Stimulated activated CD8-positive, alpha-beta memory T cell treated with anti-CD3 and anti-CD28 coated beads, Interleukin-15, amount 100 ng/mL, for 24 hours (primary cell): ENCODE data around the gene RNF220.
A peak's percentile ranks its signal among the peaks of the same experiment; 100 is the strongest.

Experiments used
- DNase-seq: peaks from one replicate; pipeline ENCODE4 v3.0.0-alpha.2; 2020; ENCODE audit warnings: low read depth

RNF220 gene

DNA sequence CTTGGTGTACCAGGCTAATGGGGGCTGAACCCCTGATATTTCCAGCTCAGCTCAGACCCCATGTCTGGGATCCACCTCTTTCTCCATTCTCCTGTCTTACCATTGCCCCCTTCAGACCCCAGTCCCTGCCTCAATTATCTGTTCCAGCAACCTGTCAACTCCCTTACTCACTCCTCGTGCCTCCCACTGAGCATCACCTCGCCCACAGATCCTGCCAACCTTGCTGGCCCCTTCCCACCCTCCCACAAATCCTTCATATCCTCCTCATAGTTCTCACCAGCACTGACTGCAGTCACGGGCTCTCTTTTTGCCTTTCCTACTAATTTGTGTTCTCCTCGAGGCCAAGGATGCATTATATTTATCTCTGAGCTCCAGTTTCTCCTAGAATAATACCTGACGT is 206.4 kb downstream of the RNF220 start:
- no peak for DNase-seq

DNA sequence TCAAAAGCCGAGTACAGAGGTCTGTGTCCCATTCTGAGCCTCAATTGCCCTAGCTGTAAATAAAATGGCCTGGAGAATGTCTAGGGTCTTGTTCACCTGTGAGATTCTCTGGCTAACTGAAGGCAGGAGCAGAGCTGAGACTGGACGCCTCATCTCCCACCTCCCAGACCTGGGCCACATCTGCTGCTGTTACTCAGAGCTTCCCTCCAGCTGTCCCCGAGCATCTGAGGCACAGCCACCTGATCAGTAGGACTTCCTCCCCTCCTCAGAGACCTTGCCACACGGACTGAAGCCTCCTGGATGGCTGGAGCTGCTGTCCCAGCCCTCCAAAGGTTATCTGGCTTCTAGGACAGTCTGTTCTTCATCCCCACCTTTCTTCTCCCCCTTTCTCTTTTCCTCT is 206.8 kb downstream of the RNF220 start:
- DNase-seq = no peak

DNA sequence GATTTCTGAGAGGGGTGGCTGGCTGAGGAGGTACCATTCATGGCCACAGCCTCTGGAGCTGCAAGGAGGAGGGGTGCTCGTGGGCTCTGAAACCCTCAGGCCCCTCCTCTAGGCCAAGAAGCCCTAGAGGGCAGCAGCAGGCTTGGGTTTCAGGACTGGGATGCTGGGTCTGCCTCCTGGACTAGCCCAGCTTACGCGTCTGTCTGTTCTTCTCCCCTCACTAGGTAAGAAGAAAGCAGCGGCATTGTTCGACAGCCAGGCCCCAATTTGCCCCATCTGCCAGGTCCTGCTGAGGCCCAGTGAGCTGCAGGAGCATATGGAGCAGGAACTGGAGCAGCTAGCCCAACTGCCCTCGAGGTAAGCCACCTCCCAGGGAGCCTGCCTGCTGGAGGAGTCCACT is 208.9 kb downstream of the RNF220 start:
- DNase-seq = no peak

DNA sequence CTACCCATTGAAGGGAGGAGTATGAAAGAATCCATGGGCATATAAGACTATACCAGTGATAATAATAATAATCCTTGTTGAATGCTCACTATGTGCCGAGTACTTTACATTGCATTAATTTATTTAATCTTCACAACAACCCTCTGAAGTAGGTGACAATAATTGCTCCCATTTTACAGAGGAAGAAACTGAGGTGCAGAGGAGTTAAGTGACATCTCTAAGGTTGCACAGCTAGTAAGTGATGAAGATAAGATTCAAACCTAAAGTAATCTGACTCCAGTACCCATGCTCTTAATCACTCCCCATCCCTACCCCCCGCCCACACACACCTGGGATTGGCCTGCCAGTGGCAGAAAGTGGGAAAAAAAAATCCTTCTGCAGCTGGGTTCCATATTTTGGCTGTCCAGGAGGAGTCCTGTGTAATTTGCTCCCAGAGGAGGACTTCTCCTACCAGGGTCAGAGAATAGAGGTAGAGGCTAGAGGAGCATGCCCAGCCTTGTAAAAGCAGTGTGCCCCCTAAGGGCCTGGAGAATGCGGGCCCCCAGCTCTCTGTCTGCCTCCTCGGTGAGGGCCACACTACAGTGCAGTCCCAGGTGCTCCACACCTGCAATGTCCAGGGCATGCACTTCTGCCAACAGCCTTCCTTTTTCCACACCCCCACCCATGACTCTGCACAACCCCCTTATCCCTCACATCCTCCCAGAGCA is 211.4 kb downstream of the RNF220 start:
- no peak for DNase-seq

DNA sequence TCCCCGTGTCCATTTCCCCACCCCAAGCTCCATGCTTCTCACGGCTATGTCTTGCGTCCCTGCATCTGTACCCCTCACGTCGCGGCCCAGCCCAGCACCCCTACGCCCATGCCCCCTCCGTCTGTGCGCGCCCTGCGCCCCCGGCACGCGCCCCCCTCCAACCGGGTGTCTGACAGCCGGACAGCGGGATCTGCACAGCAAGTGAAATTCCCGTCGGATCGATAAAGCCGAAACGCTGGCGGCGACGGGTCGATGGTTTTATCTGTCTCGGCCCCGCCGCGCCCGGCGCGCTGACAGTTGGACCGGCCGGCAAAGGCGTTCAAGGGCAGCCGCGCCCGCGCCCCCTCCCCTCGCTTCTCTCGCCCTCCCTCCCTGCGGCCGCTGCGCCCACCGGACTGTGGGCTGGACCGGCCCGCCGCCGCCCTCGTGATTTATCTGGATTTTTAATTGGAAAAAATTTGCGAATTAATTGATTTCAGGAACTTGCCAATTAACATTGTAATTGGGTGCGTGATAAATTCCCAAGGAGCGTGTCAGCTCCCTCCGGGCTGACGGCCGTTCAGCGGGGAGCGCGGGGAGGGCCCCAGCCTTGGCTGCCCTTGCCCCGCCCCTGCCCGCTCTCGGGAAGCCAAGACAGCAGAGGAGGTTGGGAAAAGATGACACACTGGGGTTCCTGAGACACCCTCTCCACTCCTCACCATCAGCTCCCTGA is 212.1 kb downstream of the RNF220 start:
- no peak for DNase-seq

DNA sequence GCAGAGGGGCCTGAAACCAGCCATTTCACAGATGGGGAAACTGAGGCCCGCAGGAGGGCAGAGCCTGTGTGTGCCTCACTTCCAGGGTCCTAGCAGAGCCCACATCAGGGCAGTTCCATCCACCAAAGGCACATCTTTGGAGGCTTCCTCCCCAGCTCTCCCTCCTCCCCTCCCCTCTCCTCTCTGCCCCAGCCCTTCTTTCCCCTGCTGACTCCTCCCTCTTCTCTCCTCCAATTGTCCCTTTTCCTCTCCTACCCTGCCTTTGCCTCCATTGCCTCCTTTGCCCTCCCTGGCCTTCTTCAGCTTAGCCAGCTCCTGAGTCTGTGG is 212.6 kb downstream of the RNF220 start:
- DNase-seq = no peak

DNA sequence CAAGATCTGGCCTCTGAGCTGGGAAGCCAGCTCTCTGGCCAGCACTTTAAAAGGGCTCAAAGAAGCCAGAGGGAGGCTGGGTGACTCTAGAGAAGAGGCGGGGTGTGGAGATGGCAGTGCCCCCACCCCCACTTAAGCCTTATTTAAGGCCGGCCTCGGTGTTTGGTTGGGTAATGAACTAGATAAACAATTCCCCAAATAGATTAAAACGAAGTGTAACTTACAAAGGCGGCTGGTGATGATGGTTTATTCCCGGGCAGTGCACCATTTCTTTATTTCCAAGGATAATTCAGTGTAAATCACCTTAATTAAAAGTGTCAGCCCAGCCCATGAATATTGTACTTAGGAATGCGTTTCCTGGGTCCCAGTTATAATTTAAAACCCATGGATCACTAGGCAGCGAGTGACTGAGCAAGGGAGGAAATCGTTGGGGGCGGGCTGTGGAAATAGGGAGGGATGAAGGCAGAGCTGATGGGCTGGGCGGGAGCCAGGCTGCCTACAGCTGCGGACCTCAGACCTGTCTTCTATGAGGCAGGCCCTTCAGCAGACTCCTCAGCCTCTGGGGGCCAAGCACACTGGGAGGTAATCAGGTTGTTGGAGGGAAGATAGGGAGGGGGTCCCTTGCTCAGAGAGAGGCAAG is 214.3 kb downstream of the RNF220 start:
- DNase-seq = no peak

DNA sequence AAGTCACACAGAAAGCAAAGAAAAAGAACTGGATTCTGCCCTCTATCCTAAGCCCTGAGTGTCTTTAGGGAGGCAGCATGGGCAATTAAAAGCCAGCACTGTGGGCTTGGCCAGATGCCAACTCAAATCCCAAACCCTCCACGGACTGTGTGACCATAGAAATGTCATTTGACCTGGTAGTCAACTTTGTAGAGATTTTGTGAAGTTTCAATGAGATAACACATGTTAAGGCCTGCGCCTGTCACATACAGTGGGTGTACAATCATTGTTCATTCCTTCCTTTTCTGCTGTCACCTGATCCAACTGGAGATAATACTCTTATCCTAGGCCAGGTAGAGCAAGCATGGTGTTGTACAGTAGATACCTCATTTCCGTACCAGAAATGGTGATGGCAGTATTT is 215.0 kb downstream of the RNF220 start:
- DNase-seq = no peak

DNA sequence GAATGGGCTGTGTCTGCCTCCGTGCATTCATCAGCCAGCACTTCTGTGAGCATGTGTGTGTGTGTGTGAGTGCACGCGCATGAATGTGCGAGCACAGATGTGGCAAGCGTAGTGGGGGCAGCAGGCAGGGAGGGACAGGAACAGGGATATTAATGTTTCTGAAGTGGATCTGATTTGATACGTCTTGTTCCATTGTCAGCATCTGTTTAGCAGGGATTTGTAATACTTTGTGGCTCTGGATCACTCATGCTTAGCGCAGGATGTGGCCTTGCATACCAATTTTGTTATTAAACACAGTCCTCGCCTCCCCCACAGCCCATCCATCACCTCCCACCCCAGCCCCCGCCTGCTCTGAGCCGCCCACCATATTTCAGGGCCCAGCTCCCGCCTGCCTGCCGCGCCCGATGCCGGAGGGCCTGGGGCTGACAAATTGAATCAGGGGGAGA is 216.8 kb downstream of the RNF220 start:
- no peak for DNase-seq

DNA sequence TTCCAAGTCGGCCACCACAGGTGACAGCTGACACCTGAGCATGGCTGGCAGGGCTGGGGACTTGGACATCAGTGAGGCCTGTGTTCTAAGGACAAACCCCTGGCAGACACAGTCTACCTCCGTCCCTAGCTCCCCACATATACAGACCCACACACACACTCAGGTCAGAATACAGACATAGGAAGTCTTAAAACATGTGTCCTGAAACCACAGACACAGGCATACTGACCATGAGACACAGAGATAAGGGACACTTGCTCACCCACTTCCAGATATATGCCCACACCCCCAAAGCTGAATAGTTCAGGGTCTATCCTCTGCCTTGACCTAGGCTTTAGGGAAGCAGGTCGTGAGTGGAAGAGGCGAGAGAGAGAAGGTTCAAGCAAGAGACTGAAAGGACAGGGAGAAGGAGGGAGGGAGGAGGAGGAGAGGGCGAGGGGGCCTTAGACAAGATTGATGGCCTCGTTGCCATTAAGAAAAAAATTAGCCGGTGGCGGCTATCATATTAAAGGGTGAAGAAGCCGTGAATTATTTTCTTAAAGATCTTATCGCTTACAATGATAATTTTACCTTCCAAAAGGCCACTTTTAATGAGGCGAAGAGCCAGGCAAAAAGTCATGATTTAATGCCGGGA is 219.3 kb downstream of the RNF220 start:
- DNase-seq = no peak

DNA sequence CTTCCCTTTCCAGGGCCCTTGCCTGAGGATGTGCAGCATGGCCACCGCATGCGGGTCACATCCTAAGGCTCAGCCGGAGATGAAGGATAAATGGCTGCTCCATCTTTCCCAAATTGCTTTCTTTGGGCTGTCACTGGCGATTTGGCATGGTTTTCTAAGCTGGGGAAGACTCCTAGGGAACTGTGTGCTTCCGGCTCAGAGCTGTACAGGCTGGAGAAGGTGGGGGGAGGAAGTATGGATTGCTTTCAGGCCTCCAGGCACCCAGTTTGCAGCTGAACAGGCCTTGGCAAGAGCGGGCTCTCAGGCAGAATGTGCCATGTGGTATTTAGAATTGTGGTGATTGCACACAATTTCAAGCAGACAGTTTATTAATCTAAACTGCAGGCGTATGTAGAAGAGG is 220.3 kb downstream of the RNF220 start:
- no peak for DNase-seq

DNA sequence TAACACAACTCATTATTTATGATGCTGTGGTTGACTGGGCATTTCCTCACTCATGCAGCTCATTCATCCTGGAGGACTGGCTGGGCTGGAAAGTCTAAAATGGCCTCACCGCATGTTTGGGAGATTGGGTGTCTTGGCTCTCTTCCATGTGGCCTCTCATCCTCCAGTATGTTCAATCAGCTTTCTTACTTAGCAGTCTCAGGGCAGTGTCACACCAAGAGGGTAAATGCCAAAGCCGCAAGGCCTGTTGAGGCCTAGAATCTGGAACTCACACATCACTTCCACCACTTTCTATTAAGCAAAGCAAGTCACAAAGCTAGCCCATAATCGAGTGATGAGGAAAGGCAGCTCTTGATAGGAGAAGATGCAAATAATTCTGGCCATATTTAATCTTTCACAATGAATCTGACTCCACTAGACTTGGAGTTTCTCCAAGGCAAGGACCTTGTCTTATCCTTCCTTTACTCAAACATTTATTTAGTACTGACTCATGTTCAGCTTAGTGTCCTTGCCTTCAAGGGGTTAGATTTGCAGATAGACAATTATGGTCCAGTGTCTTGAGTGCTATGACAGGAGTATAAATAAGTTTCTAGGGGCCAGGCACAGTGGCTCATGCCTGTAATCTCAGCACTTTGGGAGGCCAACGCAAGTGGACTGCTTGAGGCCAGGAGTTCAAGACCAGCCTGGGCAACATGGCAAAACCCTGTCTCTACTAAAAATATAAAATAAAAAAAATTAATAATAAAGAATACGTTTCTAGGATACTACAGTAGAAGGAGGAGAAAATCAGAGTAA is 224.1 kb downstream of the RNF220 start:
- no peak for DNase-seq

DNA sequence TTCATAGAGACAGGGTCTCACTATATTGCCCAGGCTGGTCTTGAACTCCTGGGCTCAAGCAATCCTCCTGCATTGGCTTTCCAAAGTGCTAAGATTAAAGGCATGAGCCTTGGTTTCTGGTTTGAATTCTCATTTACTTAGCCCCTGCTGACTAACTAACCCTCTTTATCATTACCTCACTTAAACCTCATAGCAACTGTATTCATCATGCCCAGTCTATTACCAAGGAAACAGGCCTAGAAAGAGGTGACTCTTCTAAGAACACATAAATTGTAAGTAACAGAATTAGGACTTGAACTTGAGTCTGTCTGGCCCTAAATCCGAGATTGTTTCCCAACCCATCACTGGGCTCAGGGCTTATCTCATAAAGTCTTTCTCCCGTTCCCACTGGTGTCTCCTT is 225.1 kb downstream of the RNF220 start:
- DNase-seq = no peak

DNA sequence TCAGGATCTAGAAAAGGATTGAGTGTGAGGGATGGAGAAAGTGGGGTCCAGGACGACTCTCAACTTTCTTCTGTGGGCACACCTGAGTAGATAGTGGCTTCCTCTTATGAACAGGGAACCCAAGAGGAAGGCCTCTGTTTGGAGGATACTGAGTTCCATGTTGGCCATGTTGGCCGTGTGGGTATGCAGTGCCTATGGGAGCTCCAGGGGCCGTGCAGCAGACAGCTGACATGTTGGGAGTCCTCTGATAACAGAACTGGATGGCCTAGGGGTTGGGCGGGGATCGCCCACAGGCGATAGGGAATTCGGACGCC is 226.2 kb downstream of the RNF220 start:
- DNase-seq = no peak

DNA sequence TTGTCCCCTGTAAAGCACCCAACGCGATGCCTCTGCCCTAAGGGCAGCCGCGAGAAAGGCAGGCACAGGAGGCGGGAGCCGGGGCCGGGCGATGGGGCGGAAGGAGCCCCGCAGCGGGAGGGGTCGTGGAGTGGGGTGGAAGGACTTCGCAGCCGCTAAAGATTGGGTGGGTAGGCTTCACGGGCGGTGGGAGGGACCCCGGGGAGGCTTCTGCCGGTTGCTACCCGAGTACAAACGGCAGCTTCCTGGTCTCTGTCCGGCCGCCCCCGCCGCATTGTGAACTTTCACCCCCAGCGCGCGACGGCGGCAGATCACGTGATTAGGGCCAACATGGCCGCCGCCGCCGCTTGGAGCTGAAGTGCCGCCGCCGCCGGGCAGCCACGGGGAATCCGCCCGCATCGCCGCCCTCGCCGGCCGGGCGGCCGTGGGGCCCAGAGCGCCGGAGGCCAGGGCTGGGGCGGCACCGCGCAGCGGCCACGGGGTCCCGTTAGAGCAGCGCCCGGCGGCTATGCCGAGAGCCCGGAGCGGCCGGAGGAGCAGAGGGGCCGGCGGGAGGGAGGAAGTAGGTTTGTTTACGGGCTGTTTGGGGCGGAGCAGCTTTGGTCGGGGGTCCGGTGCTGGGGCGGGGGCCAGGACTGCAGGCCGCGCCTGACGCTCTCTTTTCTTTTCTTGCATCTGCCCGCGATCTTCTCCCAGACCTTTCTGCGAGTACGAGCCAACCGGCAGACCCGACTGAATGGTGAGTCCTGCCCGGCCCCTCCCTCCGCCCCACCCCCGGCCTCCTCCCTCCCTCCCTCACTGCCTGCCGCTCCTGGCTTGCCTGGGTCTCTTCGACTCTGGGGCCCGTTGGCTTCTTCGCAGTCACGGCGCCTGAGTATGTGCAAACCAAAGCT is 226.8 kb downstream of the RNF220 start:
- peak; percentile 77 for DNase-seq

DNA sequence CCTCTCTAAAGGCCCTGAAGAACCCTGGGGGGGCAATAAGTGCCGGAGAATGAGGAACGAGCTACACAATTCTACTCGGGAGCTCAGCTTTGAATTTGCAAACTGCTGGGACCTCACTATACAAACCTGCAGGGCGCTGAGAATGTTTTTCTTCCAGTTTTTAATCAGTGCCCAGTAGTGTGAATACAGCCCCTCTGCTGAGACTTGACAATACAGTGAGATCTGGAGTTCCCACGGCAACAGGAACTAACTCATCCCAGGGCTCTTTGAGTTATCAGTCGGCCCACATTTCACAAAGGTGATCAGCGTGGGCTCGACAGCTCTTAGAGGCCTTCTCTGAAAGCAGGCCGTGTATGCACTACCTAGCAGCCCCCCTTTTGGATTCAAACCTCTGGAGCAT is 227.5 kb downstream of the RNF220 start:
- DNase-seq = no peak

DNA sequence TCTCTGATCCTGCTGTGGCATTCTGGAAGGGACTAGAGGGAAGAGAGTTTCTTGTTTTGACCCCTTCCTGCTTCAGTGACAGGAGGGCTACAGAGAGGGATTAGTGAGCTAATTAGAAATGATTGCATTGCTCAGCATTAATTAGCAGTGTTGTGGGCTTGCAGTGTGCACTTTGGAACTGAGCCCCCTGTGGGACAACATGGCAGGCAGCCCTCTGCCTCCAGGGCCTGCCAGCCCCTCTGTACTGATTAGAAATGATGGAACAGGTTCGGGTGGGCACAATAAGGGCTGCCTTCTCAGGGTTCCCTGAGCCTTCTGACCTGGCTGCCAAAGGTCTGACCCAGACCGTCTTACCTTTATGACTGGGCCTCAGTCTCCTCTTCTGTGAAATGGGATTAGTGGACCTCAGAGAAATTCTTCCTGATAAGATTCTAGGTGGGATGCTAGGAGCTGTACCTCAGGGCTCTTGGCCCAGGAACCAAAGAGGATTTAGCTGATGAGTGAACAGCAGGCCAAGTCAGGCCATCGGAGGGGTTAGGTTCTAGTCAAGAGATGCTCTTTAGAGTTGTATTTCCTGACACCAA is 229.6 kb downstream of the RNF220 start:
- no peak for DNase-seq

DNA sequence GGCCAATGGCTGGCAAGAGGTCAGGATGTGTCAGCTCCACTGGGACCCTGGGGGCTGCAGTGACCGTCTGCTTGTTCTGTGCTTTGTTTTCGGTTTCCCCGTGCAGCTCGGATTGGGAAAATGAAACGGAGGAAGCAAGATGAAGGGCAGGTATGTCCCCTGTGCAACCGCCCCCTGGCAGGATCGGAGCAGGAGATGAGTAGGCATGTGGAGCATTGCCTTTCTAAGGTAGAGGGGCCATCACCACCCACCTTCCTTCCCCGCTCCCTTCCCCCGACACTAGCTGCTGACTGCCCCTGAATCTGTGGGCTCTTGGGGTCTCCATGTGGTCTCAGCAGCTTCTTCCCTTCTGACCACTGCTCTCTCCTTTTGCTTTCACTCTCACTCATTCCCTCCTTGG is 230.4 kb downstream of the RNF220 start:
- DNase-seq = no peak

DNA sequence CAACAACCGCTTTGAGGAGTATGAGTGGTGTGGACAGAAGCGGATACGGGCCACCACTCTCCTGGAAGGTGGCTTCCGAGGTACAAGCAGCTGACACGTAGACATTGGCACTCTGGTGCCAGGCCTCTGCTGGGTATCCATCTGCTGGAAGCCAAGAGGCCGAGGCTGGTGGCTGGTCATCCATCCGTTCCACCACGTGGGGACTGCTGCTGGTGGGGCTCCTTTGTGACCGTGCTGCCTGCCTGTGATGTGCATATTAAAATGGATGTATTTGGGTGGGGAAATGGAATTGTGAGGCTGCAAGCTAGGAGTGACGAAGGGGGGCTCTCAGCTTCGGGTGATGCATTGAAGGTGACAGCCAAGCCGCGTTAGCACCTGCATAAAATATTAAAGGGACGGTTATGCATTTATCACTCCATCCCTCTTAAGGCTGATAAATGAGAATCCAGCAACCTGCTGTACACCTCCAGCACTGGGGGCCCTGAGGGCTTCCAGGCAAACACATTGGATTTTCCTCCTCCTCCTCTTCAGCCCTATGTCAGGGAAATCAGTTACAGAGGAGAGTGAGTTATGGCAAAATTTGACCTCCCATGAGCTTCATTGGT is 231.1 kb downstream of the RNF220 start:
- no peak for DNase-seq
